Right forelimb (tissue), 1 donor: Measurements from ENCODE around the gene STAG1.
"Not testable (repeated sequence)": the region's sequence is repeated elsewhere in the genome, so short reads cannot be mapped to it uniquely, and the experiment has no call there.

Experiments used
- DNase-seq: peaks from one replicate; pipeline ENCODE4 v3.0.0-alpha.2; 2018

Gene STAG1

GRCh38 chr3:136485777-136486176 is 266.4 kb downstream of the STAG1 start:
- DNase-seq, result no peak

DNA sequence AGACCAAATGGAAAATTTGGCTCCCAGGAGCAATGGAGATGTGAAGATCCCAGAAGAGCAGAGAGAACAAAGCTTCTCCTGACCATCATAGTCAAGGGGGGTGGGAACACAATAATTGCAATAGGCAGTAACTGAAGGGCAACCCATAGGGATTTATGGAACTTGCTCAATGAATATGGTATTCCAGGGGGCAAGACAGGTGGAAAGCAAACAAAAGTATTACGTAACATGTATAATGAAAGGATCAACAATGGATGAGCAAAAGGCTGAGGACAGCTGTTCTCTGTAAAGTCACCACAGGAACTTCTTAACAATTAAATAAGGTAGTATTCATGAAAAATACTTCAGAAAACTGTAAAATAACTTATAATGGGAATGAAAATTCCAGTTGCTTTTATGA is 275.9 kb downstream of the STAG1 start:
- DNase-seq, result no peak

- DNase-seq, result not testable (repeated sequence)
Observed at GRCh38 chr3:136474876-136475275, 277.3 kb downstream of the STAG1 start.

GRCh38 chr3:136473716-136474326 is 278.4 kb downstream of the STAG1 start:
- DNase-seq, result no peak

DNA sequence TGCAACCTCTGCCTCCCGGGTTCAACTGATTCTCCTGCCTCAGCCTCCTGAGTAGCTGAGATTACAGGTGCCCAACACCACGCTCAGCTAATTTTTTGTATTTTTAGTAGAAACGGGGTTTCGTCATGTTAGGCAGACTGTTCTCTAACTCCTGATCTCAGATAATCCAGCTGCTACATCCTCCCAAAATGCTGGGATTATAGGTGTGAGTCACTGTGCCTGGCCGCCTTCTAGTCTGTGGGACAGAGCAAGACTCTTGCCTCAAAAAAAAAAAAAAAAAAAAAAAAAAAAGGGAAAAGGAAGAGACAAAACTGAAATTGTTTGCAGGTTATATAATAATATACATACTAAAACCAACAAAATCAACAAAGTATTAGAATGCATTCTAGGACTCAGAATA is 286.9 kb downstream of the STAG1 start:
- DNase-seq, result no peak

DNA sequence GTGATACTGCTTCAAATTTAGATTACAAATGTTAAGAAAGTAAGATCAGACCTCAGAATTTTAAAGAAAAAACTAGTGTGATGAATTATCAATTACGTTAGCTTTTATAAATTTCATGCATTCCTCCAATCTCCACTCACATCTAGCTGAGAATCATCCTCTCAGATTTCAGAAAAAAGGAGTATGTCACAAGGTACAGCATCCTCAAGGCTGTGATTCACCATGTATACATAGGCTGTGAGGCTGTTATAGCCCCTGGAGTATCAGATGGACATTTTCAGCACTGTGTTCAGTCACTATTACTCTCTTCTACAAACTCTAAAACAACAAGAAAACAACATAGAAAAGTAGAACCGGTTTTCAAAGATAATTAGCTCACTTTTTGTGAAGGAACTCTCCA is 287.7 kb downstream of the STAG1 start:
- no peak for DNase-seq

GRCh38 chr3:136463170-136463569 is 289.0 kb downstream of the STAG1 start:
- DNase-seq, result no peak

GRCh38 chr3:136457793-136458192 is 294.4 kb downstream of the STAG1 start:
- no peak for DNase-seq

DNA sequence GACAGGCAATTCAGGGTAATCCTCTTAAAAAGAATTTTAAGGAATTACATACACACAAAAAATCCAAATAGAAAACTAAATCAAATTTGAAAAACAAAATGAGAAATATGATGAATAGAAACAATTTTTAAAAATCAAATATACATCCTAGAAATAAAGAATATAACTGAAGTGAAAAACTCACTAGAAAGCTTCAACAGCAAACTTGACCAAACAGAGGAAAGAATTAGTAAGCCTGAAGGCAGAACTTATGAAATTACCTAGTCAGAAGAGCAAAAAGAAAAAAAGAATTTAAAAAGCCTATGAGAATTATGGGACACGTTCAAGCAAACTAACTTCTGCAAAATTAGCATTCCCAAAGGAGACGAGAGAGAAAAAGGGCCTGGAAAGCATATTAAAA is 296.0 kb downstream of the STAG1 start:
- no peak for DNase-seq

GRCh38 chr3:136444581-136444980 is 307.6 kb downstream of the STAG1 start:
- DNase-seq, result no peak

DNA sequence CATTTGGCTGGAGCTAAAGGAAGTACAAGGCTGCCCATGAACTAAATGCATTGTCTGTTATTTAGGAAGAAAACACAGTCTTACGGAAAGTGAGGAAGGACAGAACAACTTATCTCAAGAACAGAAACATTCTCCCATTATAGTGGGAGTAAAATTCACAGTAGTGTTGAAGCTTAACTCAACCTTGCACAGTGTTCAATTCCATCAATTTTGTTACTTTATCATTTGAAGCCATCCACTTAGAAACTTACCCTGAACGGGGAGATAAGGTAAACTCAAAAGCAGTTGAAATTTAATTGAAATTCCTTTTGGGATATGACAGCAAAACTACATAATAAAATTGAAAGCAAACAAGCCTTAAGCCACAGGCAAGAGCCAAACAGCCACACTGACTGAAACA is 315.1 kb downstream of the STAG1 start:
- DNase-seq, result no peak

- no peak for DNase-seq
Observed at GRCh38 chr3:136434429-136434828, 317.7 kb downstream of the STAG1 start.

GRCh38 chr3:136432685-136433084 is 319.5 kb downstream of the STAG1 start:
- DNase-seq, result no peak

DNA sequence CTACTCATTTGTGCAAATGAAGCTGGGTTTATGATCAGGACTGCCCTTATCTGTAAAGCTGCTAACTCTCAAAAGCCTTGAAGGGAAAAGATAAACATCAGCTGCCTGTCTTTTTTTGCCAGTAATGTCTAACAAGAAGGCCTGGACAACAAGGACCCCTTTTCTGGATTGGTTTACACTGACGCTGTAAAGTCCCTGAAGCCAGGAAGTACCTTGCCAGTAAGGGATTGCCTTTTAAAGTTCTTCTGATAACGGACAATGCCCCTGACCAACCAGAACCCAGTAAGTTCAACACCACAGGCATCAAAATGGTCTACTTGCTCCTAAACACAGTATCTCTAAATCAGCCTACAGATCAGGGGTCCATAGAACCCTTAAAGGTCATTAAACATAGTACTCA is 324.0 kb downstream of the STAG1 start:
- DNase-seq, result no peak

- DNase-seq, result no peak
Observed at GRCh38 chr3:136427236-136427635, 324.9 kb downstream of the STAG1 start.

DNA sequence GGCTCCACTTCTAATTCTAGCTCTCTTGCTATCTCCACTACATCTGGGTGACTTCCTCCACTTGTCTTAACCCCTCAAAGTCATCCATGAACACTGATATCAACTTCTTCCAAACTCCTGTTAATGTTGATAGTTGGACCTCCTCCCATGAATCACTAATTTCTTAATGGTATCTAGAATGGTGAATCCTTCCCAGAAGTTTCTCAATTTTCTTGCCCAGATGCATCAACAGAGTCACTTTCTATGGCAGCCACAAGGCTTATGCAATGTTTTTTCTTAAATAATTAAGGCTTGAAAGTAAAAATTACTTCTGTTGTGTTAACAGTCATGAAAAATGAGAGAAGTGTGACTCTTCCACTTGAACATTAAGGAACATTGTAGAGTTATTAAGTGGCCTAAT is 337.7 kb downstream of the STAG1 start:
- no peak for DNase-seq

DNA sequence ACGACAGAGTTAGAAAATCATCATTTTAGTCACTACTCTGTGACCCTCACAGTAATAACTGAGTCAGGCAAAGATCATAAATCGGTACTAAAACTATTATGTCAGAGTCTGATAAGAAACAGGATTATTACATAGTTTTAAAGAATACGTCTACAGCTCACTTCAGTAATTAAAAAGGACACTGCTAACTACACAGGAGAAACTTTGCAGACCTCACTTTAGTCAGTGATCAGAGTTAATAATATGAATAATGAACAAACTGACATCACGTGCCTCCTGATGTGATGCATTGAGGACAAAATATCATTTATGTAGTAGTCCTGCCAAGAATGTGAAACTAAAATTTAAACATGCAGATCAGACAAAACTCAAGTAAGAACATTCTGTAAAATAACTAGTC is 339.9 kb downstream of the STAG1 start:
- DNase-seq, result no peak

- no peak for DNase-seq
Observed at GRCh38 chr3:136409549-136409948, 342.6 kb downstream of the STAG1 start.

- DNase-seq, result no peak
Observed at GRCh38 chr3:136404056-136404455, 348.1 kb downstream of the STAG1 start.

DNA sequence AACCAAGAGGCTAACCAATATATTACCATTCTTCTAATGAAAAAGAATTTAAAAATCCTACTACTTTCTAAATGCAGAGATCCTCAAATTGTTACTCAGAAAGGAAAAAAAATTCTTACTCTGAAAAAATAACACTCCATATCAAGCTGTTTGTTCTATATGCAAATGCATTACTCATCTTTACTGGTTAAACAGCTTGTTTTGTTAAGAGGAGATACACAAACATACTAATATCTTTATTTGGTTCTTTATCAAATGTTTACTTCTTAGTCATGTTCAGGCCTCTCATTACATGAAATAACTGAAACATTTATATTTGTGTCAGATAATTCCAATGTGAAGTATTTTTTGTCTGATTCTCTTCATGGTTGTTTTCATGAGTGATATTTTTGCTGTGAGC is 355.3 kb downstream of the STAG1 start:
- DNase-seq, result no peak

DNA sequence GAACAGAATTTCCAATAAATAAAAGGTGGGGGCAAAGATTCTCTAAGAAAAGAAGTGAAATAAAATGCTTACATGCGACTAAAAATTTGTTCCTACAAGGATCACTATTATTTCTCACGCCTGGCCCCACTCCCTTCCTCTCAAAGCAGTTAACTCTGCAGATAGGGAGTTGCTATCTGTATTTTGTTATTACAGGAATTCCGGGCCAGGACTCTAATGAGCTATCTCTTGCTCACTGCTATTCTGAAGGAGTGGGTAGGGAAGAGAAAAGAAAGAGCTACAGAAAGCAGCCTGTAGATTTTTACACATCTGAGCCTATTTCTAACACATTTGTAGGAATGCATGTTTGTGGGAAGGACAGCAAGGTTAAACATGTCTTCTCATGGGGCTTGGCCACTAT is 361.6 kb downstream of the STAG1 start:
- DNase-seq, result no peak

- no peak for DNase-seq
Observed at GRCh38 chr3:136387031-136387430, 365.1 kb downstream of the STAG1 start.

DNA sequence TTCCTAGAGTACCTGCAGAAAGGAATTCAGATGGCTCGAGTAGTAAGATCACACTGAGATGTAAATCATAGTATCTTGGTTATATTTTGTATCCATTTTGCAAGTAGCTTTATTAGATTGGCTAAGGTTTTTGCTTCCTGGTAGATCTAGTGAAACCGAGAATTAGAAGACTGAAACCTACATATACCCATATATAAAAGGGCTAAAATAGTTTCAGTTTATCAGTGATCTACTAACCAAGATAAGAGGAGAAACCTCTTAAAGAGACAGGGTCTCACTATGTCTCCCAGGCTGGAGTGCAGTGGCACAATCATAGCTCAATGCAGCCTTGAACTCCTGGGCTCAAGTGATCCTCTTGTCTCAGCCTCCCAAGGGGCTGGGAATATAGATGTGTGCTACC is 366.7 kb downstream of the STAG1 start:
- DNase-seq, result no peak

GRCh38 chr3:136381051-136381450 is 371.1 kb downstream of the STAG1 start:
- DNase-seq, result no peak

- DNase-seq, result no peak
Observed at GRCh38 chr3:136380530-136380929, 371.6 kb downstream of the STAG1 start.

DNA sequence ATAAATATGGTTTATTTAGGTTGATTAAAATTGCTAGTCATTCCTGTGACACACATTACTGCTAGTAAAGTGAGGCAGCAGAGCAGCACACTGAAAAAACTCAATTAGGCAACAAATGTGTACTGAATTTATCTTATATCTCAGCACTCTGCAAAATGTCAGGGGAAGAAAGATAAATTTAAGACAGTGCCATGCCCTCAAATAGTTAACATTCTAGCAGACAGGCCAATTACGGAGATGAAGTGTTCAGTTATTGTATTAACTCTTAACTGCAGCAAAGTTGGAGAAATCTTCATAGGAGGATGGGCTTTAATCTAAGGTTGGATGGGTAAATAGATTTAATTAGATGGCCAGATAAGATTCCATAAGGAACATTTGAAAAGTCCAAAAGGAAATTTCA is 374.2 kb downstream of the STAG1 start:
- no peak for DNase-seq
